ENCODE data around the gene RALGAPB.

Gene RALGAPB

GRCh38 chr20:38450412-38450975 is 22.1 kb upstream of the RALGAPB start:
- DNase-seq, result no peak
- Histone ChIP-seq H4K20me1 (ENCODE audit: insufficient read depth, low read length) (no peaks in the 10 kb centered on the region), H3K27me3 (replicated peaks; ENCODE audit: insufficient read depth, low read length) (no peaks in the 10 kb centered on the region), H3K27ac (ENCODE audit: low read length) (no peak overlapping the region), H3K4me3 (ENCODE audit: low read length) (no peak overlapping the region), H3F3A (ENCODE audit: insufficient read depth, low read length) (peaks cover 19% of the 10 kb centered on the region), H3K9ac (ENCODE audit: low read length) (no peak overlapping the region), H3K9me2 (replicated peaks; ENCODE audit: insufficient read depth, low read length) (no peaks in the 10 kb centered on the region), H3K36me3 (replicated peaks; ENCODE audit: insufficient read depth, low read length) (no peaks in the 10 kb centered on the region), H3K79me2 (ENCODE audit: low read length) (peaks cover 14% of the 10 kb centered on the region), H2AFZ (ENCODE audit: low read length) (no peak overlapping the region), H3K4me2 (ENCODE audit: low read depth, low read length) (no peak overlapping the region), H3K4me1 (ENCODE audit: low read length) (peaks cover 24% of the 10 kb centered on the region), H3K9me3 (replicated peaks; ENCODE audit: insufficient read depth, low read length) (no peaks in the 10 kb centered on the region)
- TF ChIP-seq EZH2phosphoT487 (IDR thresholded peaks at IDR 0.05; ENCODE audit: low read length) (no peak), EZH2 (optimal IDR thresholded peaks at IDR 0.05; ENCODE audit: low read depth, low read length) (no peak), CTCF (IDR thresholded peaks at IDR 0.05; ENCODE audit: low read length) (no peak)

- H3K4me2 ChIP-seq (ENCODE audit: low read depth, low read length), result no peak overlapping the region
- no peak for DNase-seq
- TF ChIP-seq EZH2phosphoT487 (IDR thresholded peaks at IDR 0.05; ENCODE audit: low read length) (no peak), EZH2 (optimal IDR thresholded peaks at IDR 0.05; ENCODE audit: low read depth, low read length) (no peak)
- H3K27me3 ChIP-seq (replicated peaks; ENCODE audit: insufficient read depth, low read length), result no peaks in the 10 kb centered on the region
- no peaks in the 10 kb centered on the region for H3K9me3 ChIP-seq (replicated peaks; ENCODE audit: insufficient read depth, low read length)
- no peak overlapping the region for H2AFZ ChIP-seq (ENCODE audit: low read length)
- peak overlapping the region; percentile 53; the same call in 1 of the 2 replicates for H3K27ac ChIP-seq (ENCODE audit: low read length)
- no peak overlapping the region for H3K4me3 ChIP-seq (ENCODE audit: low read length)
- no peaks in the 10 kb centered on the region for H3K79me2 ChIP-seq (ENCODE audit: low read length)
- no peak overlapping the region for H3K9ac ChIP-seq (ENCODE audit: low read length)
- no peaks in the 10 kb centered on the region for H3K9me2 ChIP-seq (replicated peaks; ENCODE audit: insufficient read depth, low read length)
- no peaks in the 10 kb centered on the region for H3K36me3 ChIP-seq (replicated peaks; ENCODE audit: insufficient read depth, low read length)
- H3F3A ChIP-seq (ENCODE audit: insufficient read depth, low read length), result peaks cover 19% of the 10 kb centered on the region
- H4K20me1 ChIP-seq (ENCODE audit: insufficient read depth, low read length), result no peaks in the 10 kb centered on the region
- peaks cover 12% of the 10 kb centered on the region for H3K4me1 ChIP-seq (ENCODE audit: low read length)
Measured at GRCh38 chr20:38452880-38453624, 19.6 kb upstream of the RALGAPB start.

GRCh38 chr20:38453941-38454340 is 18.7 kb upstream of the RALGAPB start:
- Histone ChIP-seq H2AFZ (ENCODE audit: low read length) (peak overlapping the region; percentile 15; the same call in 1 of the 2 replicates), H3K4me2 (ENCODE audit: low read depth, low read length) (peak overlapping the region; percentile 10; the same call in 1 of the 2 replicates), H4K20me1 (ENCODE audit: insufficient read depth, low read length) (no peaks in the 10 kb centered on the region), H3K27ac (ENCODE audit: low read length) (peak overlapping the region; percentile 53; the same call in 1 of the 2 replicates), H3K79me2 (ENCODE audit: low read length) (no peaks in the 10 kb centered on the region), H3K9me3 (replicated peaks; ENCODE audit: insufficient read depth, low read length) (no peaks in the 10 kb centered on the region), H3K9me2 (replicated peaks; ENCODE audit: insufficient read depth, low read length) (no peaks in the 10 kb centered on the region), H3K4me3 (ENCODE audit: low read length) (no peak overlapping the region), H3K4me1 (ENCODE audit: low read length) (peaks cover 12% of the 10 kb centered on the region), H3F3A (ENCODE audit: insufficient read depth, low read length) (peaks cover 19% of the 10 kb centered on the region), H3K9ac (ENCODE audit: low read length) (no peak overlapping the region), H3K27me3 (replicated peaks; ENCODE audit: insufficient read depth, low read length) (no peaks in the 10 kb centered on the region), H3K36me3 (replicated peaks; ENCODE audit: insufficient read depth, low read length) (no peaks in the 10 kb centered on the region)
- TF ChIP-seq EZH2phosphoT487 (IDR thresholded peaks at IDR 0.05; ENCODE audit: low read length), result no peak
- no peak for TF ChIP-seq CTCF (IDR thresholded peaks at IDR 0.05; ENCODE audit: low read length)
- TF ChIP-seq EZH2 (optimal IDR thresholded peaks at IDR 0.05; ENCODE audit: low read depth, low read length), result no peak
- DNase-seq, result peak; percentile 82

All from MM.1S (cell line).